Measurements from ENCODE around the gene CTDSPL. TPM values are rescaled to one million over a fixed set of nuclear protein-coding genes. Genes with fewer than 3 reads are reported as not detected.
"Not testable (repeated sequence)": the region's sequence is repeated elsewhere in the genome, so short reads cannot be mapped to it uniquely, and the experiment has no call there.

Gene CTDSPL
- total RNA-seq, 2 experiments from 2014 or later = 1.6 to 2.3 TPM

DNA sequence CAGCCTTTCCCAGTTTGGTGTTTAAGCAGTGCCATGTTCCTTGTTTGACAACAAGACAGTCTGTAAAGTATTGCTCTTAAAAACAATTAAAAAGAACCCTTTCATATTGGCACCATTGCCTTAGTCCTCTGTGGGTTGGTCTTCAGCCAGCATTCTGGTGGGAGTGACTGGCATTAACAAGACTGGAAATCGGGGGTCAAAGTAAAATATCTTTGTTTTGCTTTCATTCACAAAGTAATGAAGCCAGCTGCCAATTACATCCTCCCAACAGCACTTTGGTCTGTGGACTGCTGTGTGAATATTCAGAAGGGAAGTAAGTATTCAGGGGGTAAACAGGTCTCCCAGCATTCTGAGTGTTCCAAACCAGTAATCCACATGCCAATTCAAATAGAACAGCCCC, 120.7 kb downstream of the CTDSPL start:
- Mint-ChIP-seq H3K36me3 (no peaks in the 10 kb centered on the region), H3K27me3 (no peaks in the 10 kb centered on the region), H3K9me3 (no peaks in the 10 kb centered on the region), H3K4me1 (no peaks in the 10 kb centered on the region), H3K4me3 (no peak overlapping the region), H3K27ac (no peak overlapping the region)
- DNase-seq = no peak

- no peak overlapping the region for H3K4me3 Mint-ChIP-seq
- no peaks in the 10 kb centered on the region for H3K36me3 Mint-ChIP-seq
- H3K4me1 Mint-ChIP-seq = no peaks in the 10 kb centered on the region
- H3K27ac Mint-ChIP-seq = no peak overlapping the region
- no peaks in the 10 kb centered on the region for H3K9me3 Mint-ChIP-seq
- H3K27me3 Mint-ChIP-seq = no peaks in the 10 kb centered on the region
- DNase-seq = no peak
These were observed 122.4 kb downstream of the CTDSPL start for GRCh38 chr3:37984051-37984450.

- DNase-seq = no peak
- Mint-ChIP-seq H3K4me3 (no peak overlapping the region), H3K9me3 (no peaks in the 10 kb centered on the region), H3K27me3 (no peaks in the 10 kb centered on the region), H3K27ac (no peak overlapping the region), H3K4me1 (no peaks in the 10 kb centered on the region), H3K36me3 (no peaks in the 10 kb centered on the region)
These were observed 122.9 kb downstream of the CTDSPL start for GRCh38 chr3:37984596-37984995.

- H3K27ac Mint-ChIP-seq = no peak overlapping the region
- no peak overlapping the region for H3K4me3 Mint-ChIP-seq
- no peaks in the 10 kb centered on the region for H3K4me1 Mint-ChIP-seq
- H3K36me3 Mint-ChIP-seq = no peaks in the 10 kb centered on the region
- H3K27me3 Mint-ChIP-seq = no peaks in the 10 kb centered on the region
- no peaks in the 10 kb centered on the region for H3K9me3 Mint-ChIP-seq
- no peak for DNase-seq
These were observed 124.1 kb downstream of the CTDSPL start for GRCh38 chr3:37985637-37986320.

DNA sequence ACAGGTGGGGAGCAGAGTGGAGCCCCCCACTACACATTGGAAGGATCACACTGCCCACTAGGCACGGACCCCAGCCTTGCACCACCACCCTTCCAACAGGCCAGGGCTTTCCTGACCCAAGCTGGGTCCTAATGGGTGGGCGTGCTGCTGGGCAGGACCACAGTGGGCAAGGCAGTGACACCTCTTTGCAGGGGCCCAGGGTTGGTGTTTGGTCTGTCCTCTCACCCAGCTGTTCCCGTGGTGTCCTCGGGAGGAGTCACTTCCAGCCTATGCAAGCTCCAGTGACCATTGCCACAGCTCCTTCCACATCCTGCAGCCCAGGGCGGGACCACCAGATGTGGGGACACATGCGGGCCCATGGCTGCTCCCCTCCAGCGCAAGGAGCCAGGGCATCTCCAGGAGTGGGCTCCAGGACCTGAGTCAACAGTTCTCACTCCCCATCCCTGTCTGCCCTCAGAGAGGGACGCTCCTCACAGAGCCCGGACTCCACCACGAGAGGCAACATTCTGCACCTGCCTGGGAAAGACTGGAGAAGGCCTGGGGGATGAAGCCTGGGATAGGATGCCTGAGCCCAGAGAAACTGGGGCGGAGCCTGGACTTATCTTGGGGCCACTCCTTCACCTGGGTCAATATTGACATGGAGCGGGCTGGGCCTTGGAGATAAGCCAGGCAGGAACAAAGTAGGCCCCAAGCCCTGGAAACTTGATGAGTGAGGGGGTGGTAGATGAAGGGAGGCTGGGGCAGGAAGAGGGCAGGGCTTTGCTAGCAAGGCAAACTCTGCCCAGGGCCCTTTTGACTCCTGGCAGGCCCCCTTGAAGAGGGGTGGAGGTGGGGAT, 125.0 kb downstream of the CTDSPL start:
- no peak for DNase-seq
- H3K4me1 Mint-ChIP-seq = no peaks in the 10 kb centered on the region
- H3K27ac Mint-ChIP-seq = no peak overlapping the region
- no peak overlapping the region for H3K4me3 Mint-ChIP-seq
- H3K27me3 Mint-ChIP-seq = no peaks in the 10 kb centered on the region
- H3K9me3 Mint-ChIP-seq = no peaks in the 10 kb centered on the region
- H3K36me3 Mint-ChIP-seq = no peaks in the 10 kb centered on the region

GRCh38 chr3:37987315-37987697, 125.6 kb downstream of the CTDSPL start:
- no peak for DNase-seq
- no peaks in the 10 kb centered on the region for H3K36me3 Mint-ChIP-seq

GRCh38 chr3:37987751-37988179, 126.1 kb downstream of the CTDSPL start:
- Mint-ChIP-seq H3K4me3 (no peak overlapping the region), H3K4me1 (no peaks in the 10 kb centered on the region), H3K27me3 (no peaks in the 10 kb centered on the region), H3K9me3 (no peaks in the 10 kb centered on the region), H3K27ac (no peak overlapping the region), H3K36me3 (no peaks in the 10 kb centered on the region)
- DNase-seq = no peak

More at GRCh38 chr3:37987315-37987697, 125.6 kb downstream of the CTDSPL start:
- Mint-ChIP-seq H3K27ac (no peak overlapping the region), H3K27me3 (no peaks in the 10 kb centered on the region), H3K4me1 (no peaks in the 10 kb centered on the region), H3K4me3 (no peak overlapping the region), H3K9me3 (no peaks in the 10 kb centered on the region)

GRCh38 chr3:37988376-37988775, 126.7 kb downstream of the CTDSPL start:
- not testable (repeated sequence) for H3K27me3 Mint-ChIP-seq, H3K9me3 Mint-ChIP-seq, H3K36me3 Mint-ChIP-seq, DNase-seq, H3K27ac Mint-ChIP-seq, H3K4me1 Mint-ChIP-seq, H3K4me3 Mint-ChIP-seq

DNA sequence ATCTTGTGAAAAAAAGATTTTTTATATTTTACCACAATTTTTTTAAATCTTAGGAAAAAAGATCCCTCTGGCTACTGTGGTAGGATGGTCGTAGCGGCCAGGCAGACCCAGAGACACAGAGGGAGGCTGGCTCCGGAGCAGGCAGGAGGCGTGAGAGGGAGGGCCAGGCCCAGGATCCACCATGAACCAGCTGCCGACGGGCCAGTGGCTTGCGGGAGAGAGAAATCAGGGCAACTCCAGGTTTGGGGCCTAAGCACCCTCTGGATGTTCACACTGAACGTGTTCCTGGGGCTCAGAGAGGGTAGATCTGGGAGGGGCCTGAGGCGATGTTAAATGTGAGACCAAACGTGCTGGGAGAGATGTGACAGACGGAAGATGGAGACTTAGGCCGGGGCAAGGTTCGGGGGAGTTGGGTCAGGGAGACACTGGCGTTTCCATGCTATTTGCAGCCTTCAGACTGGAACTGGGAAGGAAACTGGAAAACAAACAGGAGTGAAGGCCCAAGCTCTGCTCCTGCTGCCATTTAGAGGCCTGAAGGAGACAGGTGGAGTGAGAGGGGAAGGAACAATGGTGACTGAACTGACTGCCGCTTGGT, 127.3 kb downstream of the CTDSPL start:
- Mint-ChIP-seq H3K4me3 (no peak overlapping the region), H3K4me1 (peaks cover 9% of the 10 kb centered on the region), H3K36me3 (no peaks in the 10 kb centered on the region), H3K27me3 (no peaks in the 10 kb centered on the region), H3K9me3 (no peaks in the 10 kb centered on the region), H3K27ac (no peak overlapping the region)
- no peak for DNase-seq

DNA sequence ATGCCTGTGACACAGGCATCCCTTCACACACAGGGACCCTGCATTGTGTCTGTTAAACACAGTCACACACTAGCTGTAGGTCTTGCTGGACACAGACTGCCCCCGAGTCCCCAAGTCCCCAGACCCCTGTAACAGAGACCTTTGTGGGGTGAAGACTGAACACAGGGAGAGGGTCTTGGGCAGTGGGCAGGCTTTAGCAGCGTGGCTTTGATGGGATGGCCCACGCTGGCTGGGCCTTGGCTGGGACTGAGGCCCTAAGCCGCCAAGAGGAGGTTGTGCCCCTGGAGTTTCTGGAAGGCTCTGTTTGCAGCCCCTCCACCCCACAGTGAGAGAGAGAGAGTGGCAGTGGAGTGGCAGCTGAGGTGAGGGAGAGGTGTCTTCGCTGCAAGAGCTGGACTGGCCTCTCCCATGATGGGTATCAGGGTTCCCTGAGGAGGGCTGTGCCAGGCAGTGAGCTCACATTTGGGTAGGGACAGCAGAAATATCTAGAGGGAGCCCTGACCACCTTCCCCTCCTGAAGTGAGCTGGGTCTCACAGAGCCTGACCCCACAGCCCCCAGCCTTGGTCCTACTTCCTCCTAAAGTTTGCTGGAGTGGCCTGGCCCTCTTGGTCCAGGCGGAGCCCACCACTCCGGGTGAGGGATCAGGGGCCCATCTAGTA, 128.3 kb downstream of the CTDSPL start:
- no peak for DNase-seq
- Mint-ChIP-seq H3K36me3 (no peaks in the 10 kb centered on the region), H3K9me3 (no peaks in the 10 kb centered on the region), H3K4me1 (peaks cover 11% of the 10 kb centered on the region), H3K27me3 (no peaks in the 10 kb centered on the region), H3K27ac (no peak overlapping the region), H3K4me3 (no peak overlapping the region)

GRCh38 chr3:37990527-37990926, 128.8 kb downstream of the CTDSPL start, which contains the start of gene VILL:
Gene VILL, plus strand, starts transcription at chr3:37990786. Its CDS starts 2,887 bp downstream, at chr3:37993673.
- no peak within 1 kb of the TSS for H3K27ac Mint-ChIP-seq
- no peaks in the 10 kb centered on the region for H3K9me3 Mint-ChIP-seq
- peaks cover 3% of the 10 kb centered on the region for H3K36me3 Mint-ChIP-seq
- H3K4me3 Mint-ChIP-seq = no peak within 1 kb of the TSS
- peaks cover 15% of the 10 kb centered on the region for H3K4me1 Mint-ChIP-seq
- no peak for DNase-seq
- no peaks in the 10 kb centered on the region for H3K27me3 Mint-ChIP-seq

DNA sequence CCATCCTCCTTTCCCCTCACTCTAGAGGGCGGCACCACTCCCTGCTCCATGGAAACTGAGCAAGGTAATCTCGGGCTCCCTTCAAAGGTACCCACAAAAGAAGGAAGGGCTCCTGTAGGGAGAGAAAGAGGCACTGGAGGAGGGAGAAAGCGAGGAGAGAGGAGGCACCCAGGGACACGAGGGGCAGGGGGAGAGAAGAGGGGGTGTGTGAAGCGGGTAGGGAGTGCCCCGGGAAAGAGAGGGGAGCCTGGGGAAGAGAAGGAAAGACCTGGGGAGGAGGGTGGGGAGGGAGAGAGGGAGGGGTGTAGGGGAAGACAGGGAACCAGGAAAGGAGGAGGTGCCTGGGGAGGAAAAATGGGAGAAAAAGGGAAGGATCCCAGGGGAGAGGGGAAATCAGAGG, 129.4 kb downstream of the CTDSPL start:
- Mint-ChIP-seq H3K4me3 (no peak overlapping the region), H3K27ac (no peak overlapping the region), H3K9me3 (no peaks in the 10 kb centered on the region), H3K27me3 (no peaks in the 10 kb centered on the region), H3K4me1 (peaks cover 21% of the 10 kb centered on the region), H3K36me3 (peaks cover 9% of the 10 kb centered on the region)
- no peak for DNase-seq

- H3K9me3 Mint-ChIP-seq = no peaks in the 10 kb centered on the region
- no peak overlapping the region for H3K27ac Mint-ChIP-seq
- no peaks in the 10 kb centered on the region for H3K27me3 Mint-ChIP-seq
- H3K4me1 Mint-ChIP-seq = peaks cover 28% of the 10 kb centered on the region
- peaks cover 16% of the 10 kb centered on the region for H3K36me3 Mint-ChIP-seq
- no peak overlapping the region for H3K4me3 Mint-ChIP-seq
- no peak for DNase-seq
These were observed 130.1 kb downstream of the CTDSPL start for GRCh38 chr3:37991823-37992222.

DNA sequence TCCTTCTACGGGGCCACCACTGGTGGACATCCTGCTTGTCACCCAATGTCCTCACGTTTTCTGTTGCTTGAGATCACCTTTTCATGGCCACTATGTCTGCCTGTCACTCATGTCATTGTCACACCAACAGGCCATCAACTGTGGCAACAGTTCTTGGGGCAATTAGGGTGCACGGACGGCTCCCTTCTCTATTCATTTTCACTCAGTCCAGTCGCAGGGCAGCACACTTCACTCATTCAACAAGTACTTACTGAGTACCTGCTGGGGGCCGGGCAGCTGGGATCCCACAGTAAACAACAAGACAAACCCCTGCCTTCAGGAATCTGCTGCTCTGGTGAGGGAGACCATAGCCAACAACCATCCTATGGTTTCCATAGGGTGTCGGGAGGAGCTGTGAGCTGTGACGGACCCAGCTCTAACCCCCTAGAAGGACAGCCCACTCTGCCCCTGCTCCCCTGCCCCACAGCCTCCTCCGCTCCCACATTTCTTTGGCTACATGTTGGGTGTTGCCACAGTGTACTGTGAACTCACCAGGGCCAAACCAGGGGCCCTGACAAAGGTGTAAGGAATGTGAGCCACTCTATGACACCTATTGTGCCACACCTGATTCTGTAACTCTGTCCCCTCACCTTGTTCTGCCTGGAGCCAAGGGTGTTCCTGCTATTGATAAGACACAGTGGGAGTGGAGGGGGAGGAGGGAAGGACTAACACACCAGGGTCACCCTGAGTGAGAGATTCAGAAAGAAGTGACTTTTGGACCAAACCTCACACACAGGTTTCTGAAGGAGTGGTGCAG, 130.8 kb downstream of the CTDSPL start:
- Mint-ChIP-seq H3K36me3 (peaks cover 21% of the 10 kb centered on the region), H3K27ac (no peak overlapping the region), H3K4me1 (peaks cover 32% of the 10 kb centered on the region), H3K27me3 (no peaks in the 10 kb centered on the region), H3K9me3 (no peaks in the 10 kb centered on the region), H3K4me3 (no peak overlapping the region)
- DNase-seq = no peak

All from activated naive CD8-positive, alpha-beta T cell treated with anti-CD3 and anti-CD28 coated beads for 36 hours (primary cell).